ENCODE results near the gene VPS13A.

VPS13A gene

DNA sequence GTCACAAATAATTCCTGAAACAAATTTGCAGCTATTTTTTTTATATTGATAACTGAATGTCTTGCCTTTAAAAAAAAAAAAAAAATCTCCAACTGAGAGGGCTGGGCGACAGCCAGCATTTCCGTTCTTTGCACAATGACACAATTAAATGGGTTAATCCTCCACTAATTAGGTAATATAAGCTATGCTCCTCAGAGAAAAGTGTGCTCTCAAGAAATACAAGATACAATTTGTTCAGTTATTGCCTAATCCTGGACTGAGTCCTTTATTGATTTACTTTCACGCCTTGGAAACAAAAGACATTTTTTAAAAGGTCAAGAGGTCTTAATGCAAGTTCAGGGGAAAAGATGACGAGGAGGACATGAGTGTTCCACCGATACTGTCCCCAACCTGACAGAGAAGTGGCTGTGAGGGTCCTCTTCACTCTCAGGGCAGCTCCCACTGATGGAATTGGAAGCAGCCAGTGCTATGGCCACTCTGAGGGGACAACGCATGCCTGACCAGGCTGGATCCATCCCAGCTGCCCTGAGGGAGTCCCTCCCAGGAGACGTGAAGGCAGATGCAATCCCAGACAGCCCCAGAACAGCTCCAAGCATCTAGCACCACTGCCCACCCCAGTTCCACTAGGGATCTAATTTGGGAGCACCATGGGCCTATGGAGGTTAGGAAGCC lies 250.1 kb downstream of the VPS13A start:
- TF ChIP-seq, protein P1, sequence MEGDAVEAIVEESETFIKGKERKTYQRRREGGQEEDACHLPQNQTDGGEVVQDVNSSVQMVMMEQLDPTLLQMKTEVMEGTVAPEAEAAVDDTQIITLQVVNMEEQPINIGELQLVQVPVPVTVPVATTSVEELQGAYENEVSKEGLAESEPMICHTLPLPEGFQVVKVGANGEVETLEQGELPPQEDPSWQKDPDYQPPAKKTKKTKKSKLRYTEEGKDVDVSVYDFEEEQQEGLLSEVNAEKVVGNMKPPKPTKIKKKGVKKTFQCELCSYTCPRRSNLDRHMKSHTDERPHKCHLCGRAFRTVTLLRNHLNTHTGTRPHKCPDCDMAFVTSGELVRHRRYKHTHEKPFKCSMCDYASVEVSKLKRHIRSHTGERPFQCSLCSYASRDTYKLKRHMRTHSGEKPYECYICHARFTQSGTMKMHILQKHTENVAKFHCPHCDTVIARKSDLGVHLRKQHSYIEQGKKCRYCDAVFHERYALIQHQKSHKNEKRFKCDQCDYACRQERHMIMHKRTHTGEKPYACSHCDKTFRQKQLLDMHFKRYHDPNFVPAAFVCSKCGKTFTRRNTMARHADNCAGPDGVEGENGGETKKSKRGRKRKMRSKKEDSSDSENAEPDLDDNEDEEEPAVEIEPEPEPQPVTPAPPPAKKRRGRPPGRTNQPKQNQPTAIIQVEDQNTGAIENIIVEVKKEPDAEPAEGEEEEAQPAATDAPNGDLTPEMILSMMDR (IDR thresholded peaks at IDR 0.05) = no peak

DNA sequence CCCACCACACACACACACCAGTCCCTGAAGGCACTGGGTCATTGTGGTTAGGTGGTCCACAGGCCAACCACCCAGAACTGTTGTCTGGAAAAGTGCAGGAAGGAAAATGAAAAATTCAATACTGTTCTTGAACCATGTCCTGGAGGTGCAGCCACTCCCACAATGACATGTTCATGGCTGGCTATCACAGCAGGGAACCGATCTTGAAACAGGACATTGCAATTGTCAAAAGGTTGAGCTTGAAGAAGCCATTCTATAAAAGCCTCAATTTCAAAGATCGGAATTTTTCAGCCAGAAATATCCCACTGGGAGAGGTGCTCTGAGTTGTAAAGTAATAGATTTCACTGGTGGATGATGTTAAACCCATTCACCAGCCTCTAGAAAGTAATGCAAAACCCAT lies 252.6 kb downstream of the VPS13A start:
- TF ChIP-seq, protein P1 (IDR thresholded peaks at IDR 0.05) = no peak

DNA sequence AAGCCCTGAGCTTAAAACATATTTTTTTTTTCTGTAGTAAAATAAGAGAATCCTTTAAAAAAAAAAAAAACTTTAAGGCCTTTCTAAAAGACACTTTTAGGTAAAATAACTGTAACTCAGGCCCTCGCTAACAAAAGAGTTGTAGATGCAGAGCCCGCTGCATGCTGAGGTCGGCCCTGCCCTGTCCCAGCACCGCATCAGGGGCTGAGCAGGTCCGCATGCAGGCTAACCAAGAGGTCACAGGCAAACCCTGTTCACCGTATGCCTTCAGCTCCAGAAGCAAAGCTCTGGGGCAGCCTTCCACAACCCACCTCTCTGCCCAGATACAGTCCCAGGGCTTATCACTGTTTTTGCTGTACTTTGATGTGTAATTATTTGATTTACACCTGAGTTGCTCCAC lies 254.7 kb downstream of the VPS13A start:
- TF ChIP-seq, protein P1 (IDR thresholded peaks at IDR 0.05) = no peak

DNA sequence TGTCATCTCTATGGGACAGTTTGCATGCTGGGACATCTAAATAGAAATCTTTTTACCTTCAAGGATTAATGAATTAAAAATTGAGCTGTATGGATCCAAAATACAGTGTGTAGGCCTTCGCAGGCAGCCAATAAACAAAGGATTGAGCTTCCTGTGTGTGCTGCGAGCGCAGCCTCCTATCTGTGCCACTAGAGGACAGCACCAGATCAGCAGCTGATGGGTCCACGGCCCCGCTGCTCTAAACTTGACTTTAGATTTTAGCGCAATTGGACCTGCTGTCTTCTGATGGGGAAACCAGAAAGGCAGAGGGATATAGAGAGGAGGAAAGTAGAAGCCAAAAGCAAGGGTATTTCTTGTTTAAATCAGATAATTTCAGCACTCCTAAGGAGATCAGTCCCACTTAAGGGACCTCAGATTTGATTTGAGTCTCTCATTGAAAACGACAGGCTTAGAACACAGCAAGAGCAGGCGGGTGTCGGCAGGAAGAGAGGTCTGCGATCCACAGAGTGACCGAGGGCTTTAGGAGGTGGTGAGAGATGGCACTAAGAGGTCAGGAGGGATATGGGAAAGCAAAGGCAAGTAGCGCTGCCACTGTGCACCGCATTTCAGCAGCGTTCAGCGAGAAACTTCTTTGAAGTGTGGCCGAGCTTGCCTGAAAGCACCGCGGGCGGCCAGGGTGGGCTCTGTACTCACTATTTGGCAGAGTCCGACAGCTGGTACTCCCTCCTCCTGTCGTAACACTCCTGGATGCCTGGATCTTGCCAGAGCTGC lies 256.5 kb downstream of the VPS13A start:
- TF ChIP-seq, protein P1 (IDR thresholded peaks at IDR 0.05) = peak; percentile 100

DNA sequence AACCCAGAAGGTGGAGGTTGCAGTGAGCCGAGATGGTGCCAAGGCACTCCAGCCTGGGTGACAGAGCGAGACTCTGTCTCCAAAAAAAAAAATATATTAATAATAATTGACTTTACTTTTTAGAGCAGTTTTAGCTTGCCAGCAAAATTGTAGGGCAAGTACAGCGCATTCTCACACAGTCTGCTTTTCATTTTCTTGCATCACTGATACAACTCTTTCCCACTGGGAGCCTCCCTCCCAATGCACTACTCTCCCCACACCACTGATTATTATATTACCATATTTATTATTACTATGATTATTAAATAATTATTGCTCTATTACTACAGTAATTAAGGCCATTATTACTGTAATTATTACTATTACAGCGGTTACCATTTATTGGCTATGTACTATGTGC lies 257.9 kb downstream of the VPS13A start:
- TF ChIP-seq, protein P1 (IDR thresholded peaks at IDR 0.05) = no peak

DNA sequence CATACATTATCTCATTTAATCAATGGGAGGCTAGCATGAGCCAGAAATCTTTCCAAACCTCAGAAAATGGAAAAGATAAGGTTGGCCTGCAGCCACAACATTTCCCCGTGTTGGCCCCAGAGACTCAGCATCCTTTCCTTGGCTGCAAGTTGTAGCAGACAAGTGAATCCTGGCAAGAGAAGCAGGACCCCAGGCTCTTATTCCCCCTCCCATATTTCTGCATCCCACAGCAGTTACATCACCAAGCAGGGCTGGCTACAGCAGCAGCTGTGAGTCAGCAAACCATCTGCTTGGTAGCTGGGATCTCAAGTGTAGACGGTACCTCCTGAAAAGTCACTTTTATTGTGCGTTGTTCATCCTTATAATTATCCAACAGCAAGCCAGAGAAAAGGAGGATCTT lies 258.4 kb downstream of the VPS13A start:
- TF ChIP-seq, protein P1 (IDR thresholded peaks at IDR 0.05) = no peak

DNA sequence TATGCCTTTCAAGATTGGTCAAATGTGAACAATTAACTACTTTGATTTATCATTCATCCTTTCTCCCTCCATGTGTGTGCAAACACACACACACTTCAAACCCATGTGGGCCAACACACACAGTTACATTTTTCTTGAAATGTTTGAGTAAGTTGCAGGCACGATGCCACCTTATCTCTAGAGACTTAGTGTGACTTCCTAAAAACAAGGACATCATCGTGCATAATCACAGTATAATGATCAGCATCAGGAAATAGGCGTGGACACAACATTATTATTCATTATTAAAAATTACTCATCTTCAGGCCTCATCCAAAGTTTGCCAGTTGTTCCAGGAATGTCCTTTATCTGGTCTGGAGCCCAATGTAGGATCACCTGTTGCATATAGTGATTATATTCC lies 261.3 kb downstream of the VPS13A start:
- TF ChIP-seq, protein P1 (IDR thresholded peaks at IDR 0.05) = no peak

All from LNCAP (cell line).